Neural cell (in vitro differentiated cells): ENCODE results near the gene B3GALT6. TPM values are rescaled to one million over a fixed set of nuclear protein-coding genes. Genes with fewer than 3 reads are reported as not detected.

ENCODE experiments used
- H2AFZ ChIP-seq: fragments of 200-600, 300-800 bp; sonication (generic), shearing (Covaris generic); 2 replicates; pipeline ENCODE4 v1.6.0; 2014; ENCODE audit warnings: low read depth, mild to moderate bottlenecking, antibody characterized with exemption, low read length, moderate library complexity
- H3F3A ChIP-seq: fragments of 200-600 bp; shearing (Covaris generic); 2 replicates; pipeline ENCODE4 v1.6.1; 2016; ENCODE audit warnings: mild to moderate bottlenecking, moderate library complexity, mixed read lengths, antibody characterized with exemption, low read length; ENCODE audit not compliant: insufficient read depth, poor library complexity, severe bottlenecking
- H3K27ac ChIP-seq: fragments of 200-600, 300-800 bp; sonication (generic), shearing (Covaris generic); 2 replicates; pipeline ENCODE4 v1.5.1; 2014; ENCODE audit warnings: mild to moderate bottlenecking, low read length, moderate library complexity
- H3K27me3 ChIP-seq: fragments of 300-800, 200-600 bp; sonication (generic), shearing (Covaris generic); 2 replicates; pipeline ENCODE4 v1.6.0; 2014; ENCODE audit warnings: mild to moderate bottlenecking, low read depth, low read length, moderate library complexity; ENCODE audit not compliant: insufficient read depth
- H3K36me3 ChIP-seq: fragments of 300-800, 200-600 bp; sonication (generic), shearing (Covaris generic); 2 replicates; pipeline ENCODE4 v1.5.1; 2014; ENCODE audit warnings: mild to moderate bottlenecking, antibody characterized with exemption, low read length, moderate library complexity; ENCODE audit not compliant: insufficient read depth
- H3K4me2 ChIP-seq: fragments of 300-800, 200-600 bp; sonication (generic), shearing (Covaris generic); 2 replicates; pipeline ENCODE4 v1.6.0; 2014; ENCODE audit warnings: mild to moderate bottlenecking, low read length
- H3K4me3 ChIP-seq: fragments of 300-800, 200-600 bp; sonication (generic), shearing (Covaris generic); 2 replicates; pipeline ENCODE4 v1.5.1; 2014; ENCODE audit warnings: mild to moderate bottlenecking, low read length, moderate library complexity
- H3K79me2 ChIP-seq: fragments of 200-600 bp; shearing (Covaris generic); replicated peaks from 2 replicates; pipeline ENCODE4 v1.6.0; 2014; ENCODE audit warnings: mild to moderate bottlenecking, low read length, moderate library complexity; ENCODE audit not compliant: insufficient read depth
- H3K9ac ChIP-seq: fragments of 300-800, 200-600 bp; sonication (generic), shearing (Covaris generic); 2 replicates; pipeline ENCODE4 v1.6.1; 2016; ENCODE audit warnings: mild to moderate bottlenecking, low read length, mixed read lengths
- H3K9me2 ChIP-seq: fragments of 200-600 bp; shearing (Covaris generic); 2 replicates; pipeline ENCODE4 v1.6.1; 2016; ENCODE audit warnings: mild to moderate bottlenecking, low read length, mixed read lengths; ENCODE audit not compliant: insufficient read depth
- H3K9me3 ChIP-seq: fragments of 200-600, 300-800 bp; sonication (generic), shearing (Covaris generic); 2 replicates; pipeline ENCODE4 v1.6.1; 2016; ENCODE audit warnings: mild to moderate bottlenecking, mixed run types, low read length, moderate library complexity, mixed read lengths
- H4K20me1 ChIP-seq: fragments of 200-600 bp; shearing (Covaris generic); 2 replicates; pipeline ENCODE4 v1.6.1; 2016; ENCODE audit warnings: mild to moderate bottlenecking, mixed run types; ENCODE audit not compliant: insufficient read depth
- CTCF ChIP-seq: fragments of 450-650 bp; IDR thresholded peaks from 2 replicates; pipeline ENCODE4 v1.5.1; 2014; ENCODE audit warnings: antibody characterized with exemption, mild to moderate bottlenecking, moderate library complexity; ENCODE audit not compliant: poor library complexity, severe bottlenecking
- EP300 ChIP-seq: fragments of 450-650 bp; conservative IDR thresholded peaks from 2 replicates; pipeline ENCODE4 v1.6.1; 2014; ENCODE audit warnings: antibody characterized with exemption, mild to moderate bottlenecking, moderate library complexity; ENCODE audit not compliant: poor library complexity, severe bottlenecking
- EZH2 ChIP-seq: fragments of 200-600, 300-800 bp; shearing (Covaris generic), sonication (generic); IDR thresholded peaks from 2 replicates; pipeline ENCODE4 v1.6.1; 2014; ENCODE audit warnings: antibody characterized with exemption, low read length, borderline replicate concordance, mild to moderate bottlenecking; ENCODE audit not compliant: insufficient read depth, poor library complexity, severe bottlenecking
- MXI1 ChIP-seq: fragments of 450-650 bp; conservative IDR thresholded peaks from 2 replicates; pipeline ENCODE4 v1.6.1; 2014; ENCODE audit warnings: antibody characterized with exemption, mild to moderate bottlenecking; ENCODE audit not compliant: poor library complexity, severe bottlenecking
- POLR2AphosphoS5 ChIP-seq: IDR thresholded peaks from 2 replicates; pipeline ENCODE4 v1.6.1; 2012
- RAD21 ChIP-seq: fragments of 450-650 bp; conservative IDR thresholded peaks from 2 replicates; pipeline ENCODE4 v1.6.1; 2014; ENCODE audit warnings: antibody characterized with exemption, mild to moderate bottlenecking, moderate library complexity
- REST ChIP-seq: IDR thresholded peaks from 2 replicates; pipeline ENCODE4 v1.6.1; 2012; ENCODE audit warnings: borderline replicate concordance
- SMC3 ChIP-seq: fragments of 450-650 bp; conservative IDR thresholded peaks from 2 replicates; pipeline ENCODE4 v1.6.1; 2014; ENCODE audit warnings: antibody characterized with exemption, mild to moderate bottlenecking, moderate library complexity; ENCODE audit not compliant: poor library complexity
- TAF1 ChIP-seq: IDR thresholded peaks from 2 replicates; pipeline ENCODE4 v1.6.1; 2012; ENCODE audit warnings: low read depth
- polyA plus RNA-seq: library from polyadenylated mRNA; depleted of rRNA; stranded (reverse); fragments of >200 nt; gene quantifications from 2 replicates; pipeline ENCODE4 v1.2.3, GENCODE V29; 2014

The B3GALT6 gene
- polyA plus RNA-seq, 1 donor from 2014 or later, result 46.5 TPM

- no peak overlapping the region for H3K4me2 ChIP-seq
- no peaks in the 10 kb centered on the region for H3K9me2 ChIP-seq
- H3K79me2 ChIP-seq, result no peaks in the 10 kb centered on the region
- no peak overlapping the region for H3K27ac ChIP-seq
- H3K36me3 ChIP-seq, result no peaks in the 10 kb centered on the region
- no peak overlapping the region for H3K4me3 ChIP-seq
- no peak overlapping the region for H2AFZ ChIP-seq
- no peaks in the 10 kb centered on the region for H4K20me1 ChIP-seq
- no peak overlapping the region for H3K9ac ChIP-seq
- no peaks in the 10 kb centered on the region for H3K27me3 ChIP-seq
- no peaks in the 10 kb centered on the region for H3K9me3 ChIP-seq
- no peaks in the 10 kb centered on the region for H3F3A ChIP-seq
- TF ChIP-seq RAD21 (no peak), REST (no peak), EP300 (no peak), CTCF (no peak), MXI1 (no peak), POLR2AphosphoS5 (no peak), SMC3 (no peak), TAF1 (no peak), EZH2 (no peak)
Observed at GRCh38 chr1:1259119-1259488, 27.1 kb downstream of the B3GALT6 start.

- Histone ChIP-seq H3K9ac (no peak overlapping the region), H4K20me1 (no peaks in the 10 kb centered on the region), H3F3A (no peaks in the 10 kb centered on the region), H2AFZ (no peak overlapping the region), H3K4me3 (no peak overlapping the region), H3K9me2 (no peaks in the 10 kb centered on the region), H3K27ac (no peak overlapping the region), H3K79me2 (no peaks in the 10 kb centered on the region), H3K27me3 (no peaks in the 10 kb centered on the region), H3K9me3 (no peaks in the 10 kb centered on the region), H3K4me2 (no peak overlapping the region), H3K36me3 (no peaks in the 10 kb centered on the region)
- TF ChIP-seq POLR2AphosphoS5 (no peak), EP300 (no peak), EZH2 (no peak)
Observed at GRCh38 chr1:1259540-1259939, 27.5 kb downstream of the B3GALT6 start.
